GM23338 (cell line): ENCODE results near the gene TASP1. TPM values are rescaled to one million over a fixed set of nuclear protein-coding genes. Genes with fewer than 3 reads are reported as not detected.

Experiments
- ATAC-seq: fragments of 200-7000 bp; cut with Tn5 transposase; 3 replicates; pipeline ENCODE4 v1.9.1; 2020
- DNase-seq: peaks from one replicate; pipeline ENCODE4 v3.0.0-alpha.2; 2015; ENCODE audit warnings: low spot score
- H2AFZ ChIP-seq: fragments of 200-600 bp; sonication (generic); 2 replicates; pipeline ENCODE4 v1.8.0; 2016; ENCODE audit warnings: antibody characterized with exemption, mild to moderate bottlenecking, moderate library complexity
- H3F3A ChIP-seq: fragments of 200-600 bp; sonication (generic); replicated peaks from 2 replicates; pipeline ENCODE4 v1.8.0; 2017; ENCODE audit warnings: antibody characterized with exemption, mixed run types, low read depth
- H3K27ac ChIP-seq: fragments of 200-600 bp; sonication (generic); 2 replicates; pipeline ENCODE4 v1.6.1; 2016; ENCODE audit warnings: low read depth
- H3K27me3 ChIP-seq: fragments of 200-600 bp; sonication (generic); 2 replicates; pipeline ENCODE4 v1.8.0; 2016; ENCODE audit warnings: mild to moderate bottlenecking, mixed run types, moderate library complexity; ENCODE audit not compliant: insufficient read depth
- H3K36me3 ChIP-seq: fragments of 200-600 bp; sonication (generic); 2 replicates; pipeline ENCODE4 v1.8.0; 2016; ENCODE audit warnings: mild to moderate bottlenecking; ENCODE audit not compliant: insufficient read depth
- H3K4me1 ChIP-seq: fragments of 200-600 bp; sonication (generic); 2 replicates; pipeline ENCODE4 v1.8.0; 2016; ENCODE audit warnings: mild to moderate bottlenecking, moderate library complexity; ENCODE audit not compliant: insufficient read depth
- H3K4me2 ChIP-seq: fragments of 200-600 bp; sonication (generic); 2 replicates; pipeline ENCODE4 v1.7.1; 2017; ENCODE audit warnings: mixed run types
- H3K4me3 ChIP-seq: fragments of 200-600 bp; sonication (generic); 2 replicates; pipeline ENCODE4 v1.6.1; 2016; ENCODE audit warnings: mixed run types
- H3K79me2 ChIP-seq: fragments of 200-600 bp; sonication (generic); replicated peaks from 2 replicates; pipeline ENCODE4 v1.8.0; 2017; ENCODE audit warnings: mild to moderate bottlenecking; ENCODE audit not compliant: insufficient read depth
- H3K9me2 ChIP-seq: fragments of 200-600 bp; sonication (generic); 2 replicates; pipeline ENCODE4 v1.8.0; 2017; ENCODE audit not compliant: insufficient read depth
- H4K20me1 ChIP-seq: fragments of 200-600 bp; sonication (generic); replicated peaks from 2 replicates; pipeline ENCODE4 v1.8.0; 2017; ENCODE audit warnings: mild to moderate bottlenecking; ENCODE audit not compliant: insufficient read depth
- H3K27ac Mint-ChIP-seq: 2 replicates; pipeline ENCODE4 v1.8.0; 2020; ENCODE audit warnings: inconsistent platforms, mild to moderate bottlenecking, moderate library complexity, mixed read lengths
- H3K27me3 Mint-ChIP-seq: 3 replicates; pipeline ENCODE4 v1.8.0; 2022; ENCODE audit warnings: low read depth, mild to moderate bottlenecking, moderate library complexity, mixed read lengths, inconsistent platforms; ENCODE audit not compliant: insufficient read depth, poor library complexity
- H3K36me3 Mint-ChIP-seq: 3 replicates; pipeline ENCODE4 v1.8.0; 2021; ENCODE audit warnings: low read depth, mild to moderate bottlenecking, inconsistent platforms, moderate library complexity, mixed read lengths
- H3K4me1 Mint-ChIP-seq: 3 replicates; pipeline ENCODE4 v1.8.0; 2020; ENCODE audit warnings: mild to moderate bottlenecking, inconsistent platforms, mixed read lengths
- H3K4me3 Mint-ChIP-seq: 3 replicates; pipeline ENCODE4 v1.8.0; 2021; ENCODE audit warnings: moderate library complexity, mild to moderate bottlenecking, inconsistent platforms, mixed read lengths
- H3K9me3 Mint-ChIP-seq: 3 replicates; pipeline ENCODE4 v1.8.0; 2020; ENCODE audit warnings: moderate library complexity, mild to moderate bottlenecking, inconsistent platforms, mixed read lengths
- CREB1 ChIP-seq: fragments of 250-450 bp; sonication (Bioruptor Pico); IDR thresholded peaks from 2 replicates; pipeline ENCODE4 v1.5.0; 2020; ENCODE audit warnings: low read depth, mild to moderate bottlenecking, moderate library complexity
- EZH2 ChIP-seq: fragments of 200-600 bp; sonication (generic); IDR thresholded peaks from one replicate; pipeline ENCODE4 v1.8.0; 2017; ENCODE audit warnings: antibody characterized with exemption, mild to moderate bottlenecking, low read depth; ENCODE audit not compliant: unreplicated experiment
- EZH2phosphoT487 ChIP-seq: fragments of 200-600 bp; sonication (generic); IDR thresholded peaks from one replicate; pipeline ENCODE4 v1.8.1; 2018; ENCODE audit warnings: antibody characterized with exemption; ENCODE audit not compliant: unreplicated experiment
- JUNB ChIP-seq: IDR thresholded peaks from one replicate; pipeline ENCODE4 v1.6.1; 2016; ENCODE audit warnings: antibody characterized with exemption; ENCODE audit not compliant: unreplicated experiment
- NANOG ChIP-seq: IDR thresholded peaks from 2 replicates; pipeline ENCODE4 v1.6.1; 2016; ENCODE audit warnings: antibody characterized with exemption, borderline replicate concordance
- POLR2AphosphoS5 ChIP-seq: IDR thresholded peaks from 2 replicates; pipeline ENCODE4 v1.6.1; 2016; ENCODE audit warnings: antibody characterized with exemption, low read depth
- STAT1 ChIP-seq: IDR thresholded peaks from one replicate; pipeline ENCODE4 v1.6.1; 2016; ENCODE audit warnings: antibody characterized with exemption; ENCODE audit not compliant: unreplicated experiment
- ZNF114 ChIP-seq: fragments of 250-450 bp; sonication (Bioruptor Pico); IDR thresholded peaks from 2 replicates; pipeline ENCODE4 v1.5.0; 2020; ENCODE audit warnings: mild to moderate bottlenecking, moderate library complexity
- ZNF331 ChIP-seq: fragments of 250-450 bp; sonication (Bioruptor Pico); IDR thresholded peaks from 2 replicates; pipeline ENCODE4 v1.5.0; 2020; ENCODE audit warnings: low read depth, mild to moderate bottlenecking, moderate library complexity
- polyA plus RNA-seq: library from polyadenylated mRNA; unstranded; fragments of >200 nt; fragmentation: Nextera tagmentation; extraction: Ambion mirVana; gene quantifications from 2 replicates; pipeline ENCODE4 v1.2.1, GENCODE V29; 2016
- total RNA-seq: library from RNA; depleted of rRNA; stranded (reverse); fragments of >200 nt; shearing (Covaris generic); gene quantifications from 2 replicates; pipeline ENCODE4 v1.2.3, GENCODE V29; 2014
- TF ChIP-seq, protein P1 (sequence below): IDR thresholded peaks from 2 replicates; pipeline ENCODE4 v1.6.1; 2016; ENCODE audit warnings: antibody characterized with exemption
- TF ChIP-seq, protein P2 (sequence below): fragments of 250-450 bp; sonication (Bioruptor Pico); IDR thresholded peaks from 2 replicates; pipeline ENCODE4 v1.5.0; 2020; ENCODE audit warnings: mild to moderate bottlenecking, moderate library complexity
- TF ChIP-seq, protein P3 (sequence below): IDR thresholded peaks from one replicate; pipeline ENCODE4 v1.6.1; 2018; ENCODE audit warnings: antibody characterized with exemption; ENCODE audit not compliant: unreplicated experiment

TASP1 gene
- total and polyA plus RNA-seq, 2 experiments from 2014 or later, result 9.7 to 9.8 TPM

DNA sequence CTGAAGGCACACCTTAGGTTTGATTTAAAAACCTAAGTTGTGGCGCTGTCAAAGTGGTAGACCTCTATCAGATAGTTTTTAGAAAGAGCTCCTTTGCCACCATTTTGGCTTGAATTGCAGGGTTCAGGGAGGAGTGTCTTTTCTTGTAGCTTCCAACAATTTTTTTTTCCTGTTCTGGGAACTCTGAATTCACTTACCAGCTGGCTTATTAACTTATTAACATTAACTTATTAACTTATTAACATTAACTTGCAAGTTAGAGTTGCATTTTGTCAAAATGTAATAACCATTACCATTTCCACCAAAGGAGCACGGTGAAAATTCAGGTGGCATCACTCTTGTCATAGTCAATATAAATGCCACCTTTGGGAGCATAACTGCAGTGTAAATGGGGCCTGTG is 235.7 kb downstream of the TASP1 start (continued):
- TF ChIP-seq EZH2phosphoT487 (no peak), CREB1 (CRISPR knock-in tag) (no peak), ZNF114 (CRISPR knock-in tag) (no peak), NANOG (no peak)

DNA sequence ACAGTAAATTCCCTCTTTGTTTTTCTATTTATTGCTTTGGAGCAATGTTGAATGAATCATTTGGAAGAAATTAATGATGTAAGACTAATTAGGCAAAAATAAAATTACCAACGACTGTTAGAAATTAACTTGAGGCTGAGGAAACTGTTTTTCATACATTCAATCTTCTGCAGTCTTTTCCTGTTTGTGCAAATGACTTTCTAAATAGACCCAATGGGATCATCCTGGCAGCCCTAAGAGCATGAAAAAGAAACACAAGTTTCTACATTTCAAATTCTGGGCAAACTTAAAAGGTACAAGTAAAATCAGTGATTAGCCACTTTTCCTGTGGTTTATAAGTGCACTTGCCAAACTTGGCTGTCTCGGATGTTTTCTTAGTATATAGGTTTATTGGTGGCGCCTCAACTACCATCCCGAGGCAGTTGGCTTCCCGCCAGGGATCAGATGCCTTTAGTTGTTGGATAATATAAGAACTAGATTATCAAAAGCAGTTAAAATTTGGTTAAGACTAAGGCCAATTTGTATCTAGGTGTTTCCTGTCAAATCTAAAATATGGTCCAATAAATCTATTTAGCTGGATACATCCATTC is 236.5 kb downstream of the TASP1 start:
- Mint-ChIP-seq H3K4me1 (peaks cover 7% of the 10 kb centered on the region; the same call in 1 of the 3 replicates), H3K27ac (no peak overlapping the region), H3K36me3 (no peaks in the 10 kb centered on the region), H3K9me3 (no peaks in the 10 kb centered on the region), H3K4me3 (no peak overlapping the region), H3K27me3 (no peaks in the 10 kb centered on the region)
- Histone ChIP-seq H4K20me1 (no peaks in the 10 kb centered on the region), H3K9me2 (no peaks in the 10 kb centered on the region), H3K4me1 (0 out of 2 replicates have a peak, but pooled peaks cover 7% of the 10 kb centered on the region), H3K79me2 (no peaks in the 10 kb centered on the region), H3K27me3 (no peaks in the 10 kb centered on the region), H3K4me3 (no peak overlapping the region), H3F3A (no peaks in the 10 kb centered on the region), H2AFZ (no peak overlapping the region), H3K4me2 (no peak overlapping the region), H3K36me3 (no peaks in the 10 kb centered on the region), H3K27ac (no peak overlapping the region)
- DNase-seq, result no peak
- no peak for ATAC-seq
- TF ChIP-seq, protein P1, sequence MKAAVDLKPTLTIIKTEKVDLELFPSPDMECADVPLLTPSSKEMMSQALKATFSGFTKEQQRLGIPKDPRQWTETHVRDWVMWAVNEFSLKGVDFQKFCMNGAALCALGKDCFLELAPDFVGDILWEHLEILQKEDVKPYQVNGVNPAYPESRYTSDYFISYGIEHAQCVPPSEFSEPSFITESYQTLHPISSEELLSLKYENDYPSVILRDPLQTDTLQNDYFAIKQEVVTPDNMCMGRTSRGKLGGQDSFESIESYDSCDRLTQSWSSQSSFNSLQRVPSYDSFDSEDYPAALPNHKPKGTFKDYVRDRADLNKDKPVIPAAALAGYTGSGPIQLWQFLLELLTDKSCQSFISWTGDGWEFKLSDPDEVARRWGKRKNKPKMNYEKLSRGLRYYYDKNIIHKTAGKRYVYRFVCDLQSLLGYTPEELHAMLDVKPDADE, result no peak
- no peak for TF ChIP-seq ZNF114 (CRISPR knock-in tag)
- no peak for TF ChIP-seq POLR2AphosphoS5
- no peak for TF ChIP-seq JUNB
- TF ChIP-seq ZNF331 (CRISPR knock-in tag), result no peak
- TF ChIP-seq EZH2, result no peak
- TF ChIP-seq STAT1, result no peak
- TF ChIP-seq, protein P2, sequence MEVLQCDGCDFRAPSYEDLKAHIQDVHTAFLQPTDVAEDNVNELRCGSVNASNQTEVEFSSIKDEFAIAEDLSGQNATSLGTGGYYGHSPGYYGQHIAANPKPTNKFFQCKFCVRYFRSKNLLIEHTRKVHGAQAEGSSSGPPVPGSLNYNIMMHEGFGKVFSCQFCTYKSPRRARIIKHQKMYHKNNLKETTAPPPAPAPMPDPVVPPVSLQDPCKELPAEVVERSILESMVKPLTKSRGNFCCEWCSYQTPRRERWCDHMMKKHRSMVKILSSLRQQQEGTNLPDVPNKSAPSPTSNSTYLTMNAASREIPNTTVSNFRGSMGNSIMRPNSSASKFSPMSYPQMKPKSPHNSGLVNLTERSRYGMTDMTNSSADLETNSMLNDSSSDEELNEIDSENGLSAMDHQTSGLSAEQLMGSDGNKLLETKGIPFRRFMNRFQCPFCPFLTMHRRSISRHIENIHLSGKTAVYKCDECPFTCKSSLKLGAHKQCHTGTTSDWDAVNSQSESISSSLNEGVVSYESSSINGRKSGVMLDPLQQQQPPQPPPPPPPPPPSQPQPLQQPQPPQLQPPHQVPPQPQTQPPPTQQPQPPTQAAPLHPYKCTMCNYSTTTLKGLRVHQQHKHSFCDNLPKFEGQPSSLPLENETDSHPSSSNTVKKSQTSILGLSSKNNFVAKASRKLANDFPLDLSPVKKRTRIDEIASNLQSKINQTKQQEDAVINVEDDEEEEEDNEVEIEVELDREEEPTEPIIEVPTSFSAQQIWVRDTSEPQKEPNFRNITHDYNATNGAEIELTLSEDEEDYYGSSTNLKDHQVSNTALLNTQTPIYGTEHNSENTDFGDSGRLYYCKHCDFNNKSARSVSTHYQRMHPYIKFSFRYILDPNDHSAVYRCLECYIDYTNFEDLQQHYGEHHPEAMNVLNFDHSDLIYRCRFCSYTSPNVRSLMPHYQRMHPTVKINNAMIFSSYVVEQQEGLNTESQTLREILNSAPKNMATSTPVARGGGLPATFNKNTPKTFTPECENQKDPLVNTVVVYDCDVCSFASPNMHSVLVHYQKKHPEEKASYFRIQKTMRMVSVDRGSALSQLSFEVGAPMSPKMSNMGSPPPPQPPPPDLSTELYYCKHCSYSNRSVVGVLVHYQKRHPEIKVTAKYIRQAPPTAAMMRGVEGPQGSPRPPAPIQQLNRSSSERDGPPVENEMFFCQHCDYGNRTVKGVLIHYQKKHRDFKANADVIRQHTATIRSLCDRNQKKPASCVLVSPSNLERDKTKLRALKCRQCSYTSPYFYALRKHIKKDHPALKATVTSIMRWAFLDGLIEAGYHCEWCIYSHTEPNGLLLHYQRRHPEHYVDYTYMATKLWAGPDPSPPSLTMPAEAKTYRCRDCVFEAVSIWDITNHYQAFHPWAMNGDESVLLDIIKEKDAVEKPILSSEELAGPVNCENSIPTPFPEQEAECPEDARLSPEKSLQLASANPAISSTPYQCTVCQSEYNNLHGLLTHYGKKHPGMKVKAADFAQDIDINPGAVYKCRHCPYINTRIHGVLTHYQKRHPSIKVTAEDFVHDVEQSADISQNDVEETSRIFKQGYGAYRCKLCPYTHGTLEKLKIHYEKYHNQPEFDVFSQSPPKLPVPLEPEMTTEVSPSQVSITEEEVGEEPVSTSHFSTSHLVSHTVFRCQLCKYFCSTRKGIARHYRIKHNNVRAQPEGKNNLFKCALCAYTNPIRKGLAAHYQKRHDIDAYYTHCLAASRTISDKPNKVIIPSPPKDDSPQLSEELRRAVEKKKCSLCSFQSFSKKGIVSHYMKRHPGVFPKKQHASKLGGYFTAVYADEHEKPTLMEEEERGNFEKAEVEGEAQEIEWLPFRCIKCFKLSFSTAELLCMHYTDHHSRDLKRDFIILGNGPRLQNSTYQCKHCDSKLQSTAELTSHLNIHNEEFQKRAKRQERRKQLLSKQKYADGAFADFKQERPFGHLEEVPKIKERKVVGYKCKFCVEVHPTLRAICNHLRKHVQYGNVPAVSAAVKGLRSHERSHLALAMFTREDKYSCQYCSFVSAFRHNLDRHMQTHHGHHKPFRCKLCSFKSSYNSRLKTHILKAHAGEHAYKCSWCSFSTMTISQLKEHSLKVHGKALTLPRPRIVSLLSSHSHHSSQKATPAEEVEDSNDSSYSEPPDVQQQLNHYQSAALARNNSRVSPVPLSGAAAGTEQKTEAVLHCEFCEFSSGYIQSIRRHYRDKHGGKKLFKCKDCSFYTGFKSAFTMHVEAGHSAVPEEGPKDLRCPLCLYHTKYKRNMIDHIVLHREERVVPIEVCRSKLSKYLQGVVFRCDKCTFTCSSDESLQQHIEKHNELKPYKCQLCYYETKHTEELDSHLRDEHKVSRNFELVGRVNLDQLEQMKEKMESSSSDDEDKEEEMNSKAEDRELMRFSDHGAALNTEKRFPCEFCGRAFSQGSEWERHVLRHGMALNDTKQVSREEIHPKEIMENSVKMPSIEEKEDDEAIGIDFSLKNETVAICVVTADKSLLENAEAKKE (CRISPR knock-in tag), result no peak
- TF ChIP-seq EZH2phosphoT487, result no peak
- TF ChIP-seq, protein P3, sequence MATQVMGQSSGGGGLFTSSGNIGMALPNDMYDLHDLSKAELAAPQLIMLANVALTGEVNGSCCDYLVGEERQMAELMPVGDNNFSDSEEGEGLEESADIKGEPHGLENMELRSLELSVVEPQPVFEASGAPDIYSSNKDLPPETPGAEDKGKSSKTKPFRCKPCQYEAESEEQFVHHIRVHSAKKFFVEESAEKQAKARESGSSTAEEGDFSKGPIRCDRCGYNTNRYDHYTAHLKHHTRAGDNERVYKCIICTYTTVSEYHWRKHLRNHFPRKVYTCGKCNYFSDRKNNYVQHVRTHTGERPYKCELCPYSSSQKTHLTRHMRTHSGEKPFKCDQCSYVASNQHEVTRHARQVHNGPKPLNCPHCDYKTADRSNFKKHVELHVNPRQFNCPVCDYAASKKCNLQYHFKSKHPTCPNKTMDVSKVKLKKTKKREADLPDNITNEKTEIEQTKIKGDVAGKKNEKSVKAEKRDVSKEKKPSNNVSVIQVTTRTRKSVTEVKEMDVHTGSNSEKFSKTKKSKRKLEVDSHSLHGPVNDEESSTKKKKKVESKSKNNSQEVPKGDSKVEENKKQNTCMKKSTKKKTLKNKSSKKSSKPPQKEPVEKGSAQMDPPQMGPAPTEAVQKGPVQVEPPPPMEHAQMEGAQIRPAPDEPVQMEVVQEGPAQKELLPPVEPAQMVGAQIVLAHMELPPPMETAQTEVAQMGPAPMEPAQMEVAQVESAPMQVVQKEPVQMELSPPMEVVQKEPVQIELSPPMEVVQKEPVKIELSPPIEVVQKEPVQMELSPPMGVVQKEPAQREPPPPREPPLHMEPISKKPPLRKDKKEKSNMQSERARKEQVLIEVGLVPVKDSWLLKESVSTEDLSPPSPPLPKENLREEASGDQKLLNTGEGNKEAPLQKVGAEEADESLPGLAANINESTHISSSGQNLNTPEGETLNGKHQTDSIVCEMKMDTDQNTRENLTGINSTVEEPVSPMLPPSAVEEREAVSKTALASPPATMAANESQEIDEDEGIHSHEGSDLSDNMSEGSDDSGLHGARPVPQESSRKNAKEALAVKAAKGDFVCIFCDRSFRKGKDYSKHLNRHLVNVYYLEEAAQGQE, result no peak
- TF ChIP-seq CREB1 (CRISPR knock-in tag), result no peak
- TF ChIP-seq NANOG, result no peak
